Measurements from ENCODE around the gene MDP1.
"Not testable (repeated sequence)": the region's sequence is repeated elsewhere in the genome, so short reads cannot be mapped to it uniquely, and the experiment has no call there.

MDP1 gene

GRCh38 chr14:24231263-24232120 lies 15.6 kb upstream of the MDP1 start:
- peak; percentile 23 for DNase-seq (ENCODE audit: low spot score)

DNA sequence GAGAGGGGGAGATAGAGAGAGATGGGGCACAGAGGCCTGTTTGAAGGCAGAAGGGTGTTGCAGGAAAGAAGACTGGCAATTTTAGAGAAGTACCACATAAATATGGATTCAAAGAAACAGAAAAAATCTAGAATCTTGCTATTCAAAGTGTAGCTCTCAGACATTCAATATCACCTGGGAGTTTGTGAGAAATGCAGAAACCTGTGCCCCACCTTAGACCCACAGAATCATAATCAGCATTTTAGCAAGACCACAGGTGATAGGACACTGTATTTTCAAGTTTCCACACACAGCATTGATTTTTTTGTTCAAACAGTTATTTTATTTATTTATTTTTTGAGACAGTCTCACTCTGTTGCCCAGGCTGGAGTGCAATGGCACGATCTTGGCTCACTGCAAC lies 13.0 kb upstream of the MDP1 start:
- no peak for DNase-seq (ENCODE audit: low spot score)

GRCh38 chr14:24226473-24226872 lies 10.6 kb upstream of the MDP1 start:
- no peak for DNase-seq (ENCODE audit: low spot score)

DNA sequence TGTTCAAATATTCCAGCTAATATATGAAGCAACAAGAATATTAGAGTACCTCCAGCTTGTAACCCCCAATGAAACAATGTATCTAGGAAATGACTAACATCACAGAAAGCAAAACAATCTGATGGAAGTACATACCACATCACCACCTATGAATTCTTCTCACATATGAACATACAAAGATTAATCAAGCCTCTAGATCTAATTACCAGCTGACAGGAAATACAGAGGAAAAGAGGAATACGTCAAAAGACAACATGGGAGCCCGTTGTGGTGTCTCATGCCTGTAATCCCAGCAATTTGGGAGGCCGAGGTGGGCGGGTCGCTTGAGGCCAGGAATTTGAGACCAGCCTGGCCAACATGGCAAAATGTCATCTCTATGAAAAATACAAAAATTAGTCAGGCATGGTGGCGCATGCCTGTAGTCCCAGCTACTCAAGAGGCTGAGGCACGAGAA lies 8.8 kb upstream of the MDP1 start:
- DNase-seq (ENCODE audit: low spot score), result no peak

GRCh38 chr14:24222987-24223386 lies 7.1 kb upstream of the MDP1 start:
- DNase-seq (ENCODE audit: low spot score), result not testable (repeated sequence)

GRCh38 chr14:24219521-24219920 lies 3.7 kb upstream of the MDP1 start:
- DNase-seq (ENCODE audit: low spot score), result no peak

- DNase-seq (ENCODE audit: low spot score), result no peak
These were observed 3.2 kb upstream of the MDP1 start for GRCh38 chr14:24219080-24219479.

DNA sequence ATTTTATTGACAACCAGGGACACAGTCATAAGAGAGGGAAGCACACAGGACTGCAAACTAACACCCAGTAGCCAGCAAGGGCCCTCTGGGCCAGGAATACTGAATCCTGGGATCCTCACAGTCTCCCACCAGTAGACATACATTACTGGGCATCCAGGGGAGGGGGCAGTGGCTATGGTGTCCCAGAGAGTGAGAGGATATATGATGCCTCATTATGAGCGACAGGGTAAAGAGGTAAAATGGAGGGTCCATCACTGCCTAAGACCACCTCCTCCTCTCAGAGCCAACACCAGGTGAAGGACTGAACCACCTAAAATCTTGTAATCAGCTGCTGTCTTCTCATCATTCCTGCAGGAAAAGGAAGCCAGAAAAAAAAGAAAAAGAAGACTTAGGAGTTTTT lies 1.0 kb upstream of the MDP1 start:
- not testable (repeated sequence) for DNase-seq (ENCODE audit: low spot score)

DNA sequence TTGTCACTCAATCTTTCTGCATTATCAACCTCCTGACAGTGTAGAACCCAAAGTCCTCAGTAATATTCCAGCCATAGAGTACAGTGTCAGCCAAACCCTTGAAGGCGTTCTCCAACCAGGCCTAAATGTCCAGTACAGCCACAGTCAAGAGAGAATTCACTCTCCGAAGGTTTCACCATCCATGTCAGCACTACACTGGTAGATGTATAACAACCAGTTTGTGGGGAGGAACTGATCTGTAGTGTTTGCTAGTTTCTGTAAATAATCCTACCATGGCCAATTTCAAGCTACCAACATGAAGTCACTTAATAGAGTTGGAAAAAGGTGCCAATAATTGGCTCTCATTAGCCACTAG lies 456 bp upstream of the MDP1 start:
- no peak for DNase-seq (ENCODE audit: low spot score)

- no peak for DNase-seq (ENCODE audit: low spot score)
These were observed 1.8 kb downstream of the MDP1 start for GRCh38 chr14:24213866-24214662.

DNA sequence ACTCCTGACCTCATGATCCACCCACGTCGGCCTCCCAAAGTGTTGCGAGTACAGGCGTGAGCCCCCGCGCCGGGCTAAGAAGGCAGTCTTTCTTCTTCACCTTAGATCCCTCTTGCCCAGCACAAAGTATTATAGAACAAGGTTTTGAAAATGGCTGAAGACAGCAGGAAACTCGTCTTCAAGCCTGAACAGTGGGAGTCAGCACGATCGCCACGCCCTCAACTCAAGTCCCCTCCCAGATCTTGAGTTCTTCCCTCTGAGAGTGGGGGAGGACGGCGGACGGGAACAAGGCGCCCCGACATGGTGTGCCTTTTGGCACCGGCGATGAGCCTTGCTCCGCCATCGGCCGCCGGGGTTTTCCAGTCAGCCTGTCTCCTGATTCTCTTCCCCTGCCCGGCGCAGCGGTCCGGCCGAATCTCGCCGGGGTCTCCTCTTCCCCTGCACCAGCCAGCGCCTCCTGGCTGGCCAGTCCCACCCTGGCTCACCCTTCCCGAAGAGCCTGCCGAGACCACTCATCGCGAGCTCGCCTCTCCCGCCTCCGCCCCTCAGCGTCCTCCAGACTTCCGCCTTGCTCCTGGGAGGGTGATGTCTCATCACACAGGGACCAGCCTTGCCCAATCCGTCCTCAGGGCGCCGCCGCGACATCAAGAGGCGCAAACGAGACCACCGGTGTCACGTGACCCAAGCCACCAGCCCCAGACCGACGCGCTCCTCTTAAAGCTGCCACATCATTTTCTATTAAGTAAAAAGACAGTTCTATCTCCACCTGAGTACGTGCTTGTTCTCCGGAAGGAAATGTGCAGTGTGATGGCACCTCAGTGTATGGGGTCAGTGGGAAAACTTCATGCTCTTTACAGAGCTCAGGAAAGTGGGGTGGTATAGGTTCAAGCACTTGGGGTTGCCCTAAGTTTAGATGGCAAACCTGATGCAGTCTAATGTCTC lies 2.7 kb downstream of the MDP1 start, which contains the start of gene CHMP4A:
TSS of gene CHMP4A (minus strand) at position 565 of the 942 bp plus-strand sequence. CDS start at position 516, 49 bp downstream.
- peak; percentile 88 for DNase-seq (ENCODE audit: low spot score)

GRCh38 chr14:24211311-24211710 lies 4.6 kb downstream of the MDP1 start:
- no peak for DNase-seq (ENCODE audit: low spot score)

- DNase-seq (ENCODE audit: low spot score), result no peak
These were observed 8.2 kb downstream of the MDP1 start for GRCh38 chr14:24207625-24208024.

GRCh38 chr14:24207104-24207551 lies 8.7 kb downstream of the MDP1 start:
- DNase-seq (ENCODE audit: low spot score), result no peak

DNA sequence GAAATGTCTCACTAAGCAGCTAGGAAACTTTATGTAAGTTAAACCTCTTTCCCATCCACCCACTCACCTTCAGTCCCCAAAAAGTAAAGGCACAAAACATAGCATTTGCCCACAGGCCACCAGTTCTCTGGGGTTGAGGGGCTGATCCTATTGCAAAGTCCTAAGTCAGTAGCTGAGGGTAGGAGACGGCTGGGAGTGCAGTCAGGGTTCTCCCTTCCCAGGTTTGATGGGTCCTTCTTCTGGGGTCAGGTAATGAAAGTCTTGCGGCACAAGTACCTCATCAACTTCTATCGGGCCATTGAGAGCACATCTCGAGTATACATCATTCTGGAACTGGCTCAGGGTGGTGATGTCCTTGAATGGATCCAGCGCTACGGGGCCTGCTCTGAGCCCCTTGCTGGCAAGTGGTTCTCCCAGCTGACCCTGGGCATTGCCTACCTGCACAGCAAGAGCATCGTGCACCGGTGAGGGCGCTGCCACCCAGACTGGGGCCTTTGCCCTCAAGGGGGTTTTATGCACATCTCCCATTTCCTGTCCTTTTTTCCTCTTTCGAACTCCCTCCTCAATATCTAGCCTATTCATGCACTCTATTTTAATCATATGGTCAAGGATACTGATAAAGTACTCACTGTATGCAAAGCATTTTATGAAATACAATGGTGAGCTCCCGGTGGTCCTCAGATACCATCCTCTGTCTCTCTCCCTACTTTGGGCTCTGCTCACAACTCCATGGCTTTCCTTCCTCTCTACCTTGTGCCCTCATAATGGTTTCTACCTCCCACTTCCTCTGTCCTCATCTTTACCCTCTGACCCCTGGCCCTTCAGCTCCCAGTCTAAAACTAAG lies 9.4 kb downstream of the MDP1 start:
- no peak for DNase-seq (ENCODE audit: low spot score)

- DNase-seq (ENCODE audit: low spot score), result no peak
These were observed 11.4 kb downstream of the MDP1 start for GRCh38 chr14:24204163-24205146.

DNA sequence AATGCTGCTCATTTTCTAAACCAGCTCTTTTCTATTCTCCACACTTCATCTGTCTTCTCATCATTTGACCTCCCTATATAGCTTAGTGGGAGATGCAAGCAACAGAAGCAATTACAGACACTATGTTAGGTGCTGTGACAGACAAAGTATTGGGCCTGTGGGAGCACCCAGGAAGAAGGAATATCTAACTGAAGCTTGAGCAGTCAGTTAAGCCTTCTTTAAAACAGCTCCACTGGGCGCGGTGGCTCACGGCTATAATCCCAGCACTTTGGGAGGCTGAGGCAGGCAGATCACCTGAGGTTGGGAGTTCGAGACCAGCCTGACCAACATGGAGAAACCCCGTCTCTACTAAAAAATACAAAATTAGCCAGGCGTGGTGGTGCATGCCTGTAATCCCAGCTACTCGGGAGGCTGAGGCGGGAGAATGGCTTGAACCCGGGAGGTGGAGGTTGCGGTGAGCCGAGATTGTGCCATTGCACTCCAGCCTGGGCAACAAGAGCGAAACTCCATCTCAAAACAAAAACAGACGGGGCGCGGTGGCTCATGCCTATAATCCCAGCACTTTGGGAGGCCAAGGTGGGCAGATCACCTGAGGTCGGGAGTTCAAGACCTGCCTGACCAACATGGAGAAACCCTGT lies 12.5 kb downstream of the MDP1 start:
- not testable (repeated sequence) for DNase-seq (ENCODE audit: low spot score)

GRCh38 chr14:24202538-24202937 lies 13.3 kb downstream of the MDP1 start:
- DNase-seq (ENCODE audit: low spot score), result not testable (repeated sequence)
